Activated effector memory CD4-positive, alpha-beta T cell treated with anti-CD3 and anti-CD28 coated beads, Interleukin-2, amount 50 U/mL, for 16 hours (primary cell): Measurements from ENCODE around the gene LXN.
"Not testable (repeated sequence)": the region's sequence is repeated elsewhere in the genome, so short reads cannot be mapped to it uniquely, and the experiment has no call there.

ENCODE experiments used
- DNase-seq: peaks from one replicate; pipeline ENCODE4 v3.0.0-alpha.2; 2020

The LXN gene, protein sequence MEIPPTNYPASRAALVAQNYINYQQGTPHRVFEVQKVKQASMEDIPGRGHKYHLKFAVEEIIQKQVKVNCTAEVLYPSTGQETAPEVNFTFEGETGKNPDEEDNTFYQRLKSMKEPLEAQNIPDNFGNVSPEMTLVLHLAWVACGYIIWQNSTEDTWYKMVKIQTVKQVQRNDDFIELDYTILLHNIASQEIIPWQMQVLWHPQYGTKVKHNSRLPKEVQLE

DNA sequence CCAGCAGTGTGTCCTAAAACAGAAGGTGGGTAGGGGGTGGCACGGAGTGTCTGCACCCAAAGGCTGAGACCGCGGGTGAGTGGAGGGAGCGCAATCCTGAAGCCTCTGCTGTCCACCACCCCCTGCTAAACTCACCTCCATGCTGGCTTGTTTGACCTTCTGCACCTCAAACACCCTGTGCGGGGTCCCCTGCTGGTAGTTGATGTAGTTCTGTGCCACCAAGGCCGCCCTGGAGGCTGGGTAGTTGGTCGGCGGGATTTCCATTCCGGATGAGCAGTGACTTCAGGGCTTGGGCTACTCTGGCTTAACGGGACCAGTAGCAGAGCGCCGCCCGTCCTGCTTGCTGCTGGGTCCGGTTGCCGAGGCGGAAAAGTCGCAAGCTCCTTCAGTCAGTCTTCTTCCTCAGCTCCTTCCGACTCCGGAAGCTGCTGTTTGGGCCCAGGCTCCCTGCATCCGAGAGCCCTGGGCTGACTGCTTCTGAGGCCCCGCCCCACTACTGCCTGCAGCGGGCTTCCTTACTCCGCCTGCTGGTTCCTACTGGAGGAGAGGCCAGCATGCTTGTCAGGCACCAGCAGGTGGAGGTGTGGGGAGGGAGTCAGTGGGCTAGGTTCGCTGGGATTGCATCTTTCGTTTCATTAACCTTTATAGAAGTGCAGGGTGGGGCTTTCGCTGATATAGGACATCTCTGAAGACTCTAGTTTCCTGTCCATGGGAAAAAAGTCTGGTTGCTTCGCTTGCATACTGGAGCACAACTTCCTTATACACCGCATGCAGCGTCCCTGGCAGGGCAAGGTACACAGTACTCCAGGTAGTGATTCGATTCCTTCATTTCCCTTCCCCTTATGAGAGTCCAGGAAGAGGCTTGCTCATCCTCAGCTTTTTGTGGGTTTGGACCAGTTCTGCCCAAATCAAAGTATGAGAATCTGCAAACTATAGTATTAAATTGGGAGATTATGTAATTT lies at the start of gene LXN:
Gene LXN, minus strand, starts transcription at position 434 of the 962 bp plus-strand sequence. Its CDS starts 170 bp downstream, at position 264.
- DNase-seq: peak; percentile 92

- no peak for DNase-seq
Measured at GRCh38 chr3:158722108-158722507, 49.7 kb upstream of the LXN start.

GRCh38 chr3:158718490-158719170 lies 46.2 kb upstream of the LXN start:
- no peak for DNase-seq

- no peak for DNase-seq
Measured at GRCh38 chr3:158717576-158717975, 45.1 kb upstream of the LXN start.

DNA sequence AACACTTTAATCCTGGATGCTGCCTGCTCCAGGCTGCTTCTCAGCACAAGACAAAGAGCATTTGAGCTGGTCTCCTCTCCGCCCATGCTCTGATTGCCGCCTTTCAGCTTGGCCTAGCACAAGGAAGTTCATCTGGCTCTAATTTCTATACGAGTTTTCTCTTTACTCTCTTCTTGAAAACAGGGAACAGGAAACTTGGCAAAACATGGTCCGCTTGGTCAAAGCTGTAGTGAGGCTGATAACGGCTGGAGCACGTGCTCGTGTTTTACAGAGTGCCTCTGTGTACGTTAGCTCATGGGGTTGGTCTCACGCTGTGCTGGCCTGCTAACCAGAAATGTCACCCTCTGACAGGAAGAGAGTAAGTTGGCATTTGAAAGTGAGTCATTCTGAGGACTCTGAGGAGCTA lies 40.6 kb upstream of the LXN start:
- DNase-seq: no peak

DNA sequence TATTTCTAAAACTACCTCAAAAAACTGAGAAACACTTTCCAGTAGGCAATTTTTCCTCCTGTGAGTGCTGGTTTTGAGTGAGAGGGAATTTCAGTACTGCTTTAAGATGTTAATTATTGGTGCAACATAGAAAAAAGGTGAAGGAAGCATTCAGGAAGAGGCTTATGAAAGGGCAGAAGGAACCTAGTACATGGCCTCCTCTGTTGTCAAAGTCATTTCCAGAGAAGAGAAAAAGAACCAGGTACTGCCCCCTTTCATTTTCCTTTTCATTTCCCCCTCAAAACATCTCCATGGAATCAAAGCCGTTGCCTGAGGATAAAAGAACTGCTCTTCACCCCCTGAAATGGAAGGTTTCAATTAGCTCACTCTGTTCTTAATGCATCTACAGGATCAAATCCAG lies 40.0 kb upstream of the LXN start:
- no peak for DNase-seq

- DNase-seq: no peak
Measured at GRCh38 chr3:158711886-158712285, 39.4 kb upstream of the LXN start.

GRCh38 chr3:158710601-158711000 lies 38.2 kb upstream of the LXN start:
- DNase-seq: no peak

DNA sequence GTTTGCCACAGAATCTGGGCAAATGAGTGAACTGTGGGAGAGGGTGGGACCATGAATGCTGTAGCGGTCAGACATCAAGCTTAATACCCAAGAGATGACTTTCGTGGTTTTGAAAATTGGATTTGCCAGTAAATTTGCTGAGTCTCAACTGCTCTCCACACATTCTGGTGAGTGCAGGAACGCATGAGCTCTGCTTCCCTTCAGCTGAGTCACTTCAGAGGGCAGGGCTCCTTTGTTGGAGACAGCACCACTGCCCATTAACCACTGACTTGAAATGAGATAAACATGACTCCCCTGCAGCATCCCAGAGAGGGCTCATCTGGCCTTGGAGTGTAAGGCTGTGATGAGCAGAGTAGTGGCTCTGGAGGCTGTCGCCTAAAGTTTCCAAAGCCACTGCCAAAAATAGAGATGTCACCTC lies 37.2 kb upstream of the LXN start:
- DNase-seq: no peak

GRCh38 chr3:158703566-158703965 lies 31.1 kb upstream of the LXN start:
- DNase-seq: no peak

DNA sequence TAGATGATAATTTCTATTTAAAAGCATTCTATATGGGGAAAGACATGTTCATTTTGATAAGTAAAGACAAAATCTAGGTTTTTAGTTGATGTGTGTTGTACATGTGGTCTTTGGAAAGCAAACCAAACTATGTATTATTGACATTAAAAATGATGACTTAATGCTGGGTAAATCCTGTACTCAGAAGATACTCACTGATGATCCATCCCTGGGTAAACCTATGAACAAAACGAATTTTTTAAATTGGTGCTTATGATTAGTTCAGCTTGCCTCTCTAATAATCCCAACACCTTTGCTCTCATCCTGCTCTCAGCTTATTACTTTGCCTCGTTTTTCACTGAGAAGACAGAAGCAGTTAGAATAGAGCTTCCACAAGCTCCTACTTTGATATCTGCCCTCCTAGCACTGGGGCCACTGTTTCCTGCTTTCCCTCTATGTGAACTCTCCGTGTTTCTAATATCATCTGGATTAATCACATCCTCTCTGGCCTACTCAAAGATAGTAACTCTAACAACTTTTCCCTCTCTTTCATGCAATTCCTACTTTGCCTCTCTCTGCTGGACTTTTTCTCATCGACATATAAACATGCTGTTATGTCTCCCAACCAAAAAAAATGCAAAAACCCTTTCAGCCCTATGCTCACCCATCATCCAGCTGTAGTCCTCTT lies 30.5 kb upstream of the LXN start:
- no peak for DNase-seq

DNA sequence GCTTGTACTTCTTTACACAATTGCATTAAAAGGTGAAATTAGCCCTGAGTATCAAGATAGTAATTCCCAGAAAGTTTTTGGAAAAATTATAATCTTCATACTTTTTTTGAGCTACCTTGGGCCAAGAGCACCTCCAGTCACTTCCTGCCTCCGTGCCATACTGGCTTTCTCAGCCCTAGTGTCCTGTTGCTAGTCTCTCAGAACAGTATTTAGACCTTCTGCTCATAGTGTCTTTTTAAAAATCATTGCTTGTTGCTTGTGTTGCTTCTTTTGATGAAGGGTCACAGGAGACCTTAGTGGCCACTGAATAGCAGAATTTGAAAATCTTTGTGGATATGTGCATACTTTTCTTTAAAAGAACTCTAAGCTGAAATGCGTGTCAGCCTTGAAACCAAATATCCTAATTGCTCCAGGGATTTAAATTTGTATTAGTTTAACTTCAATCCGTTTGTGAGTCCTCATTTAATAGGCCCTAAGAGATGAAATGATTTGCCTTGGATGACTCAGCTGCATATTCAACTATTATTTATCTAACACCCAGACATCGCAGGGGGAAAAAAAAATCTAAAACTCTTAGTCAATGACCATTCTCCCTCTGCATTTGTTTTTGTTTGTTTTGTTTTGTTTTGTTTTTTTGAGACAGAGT lies 29.1 kb upstream of the LXN start:
- no peak for DNase-seq

DNA sequence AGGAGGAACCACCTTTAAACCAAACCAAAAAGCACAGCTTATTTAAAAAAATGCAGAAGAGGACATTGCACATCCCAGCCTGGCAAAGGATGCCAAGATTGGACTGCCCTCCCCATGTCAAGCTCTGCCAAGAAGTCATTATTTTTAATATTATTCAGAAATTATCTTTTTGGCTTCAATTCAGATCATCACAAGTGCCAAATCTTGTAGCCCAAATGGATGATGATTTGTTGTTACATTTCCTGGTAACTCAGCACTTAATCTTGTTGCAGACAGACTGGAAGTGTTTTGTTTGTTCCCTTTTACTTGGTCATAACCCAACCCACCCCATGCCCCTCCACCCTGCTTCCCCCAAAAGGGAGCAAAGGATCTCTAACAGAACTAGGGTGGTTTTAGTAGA lies 28.1 kb upstream of the LXN start:
- no peak for DNase-seq

GRCh38 chr3:158696618-158697017 lies 24.2 kb upstream of the LXN start:
- no peak for DNase-seq

DNA sequence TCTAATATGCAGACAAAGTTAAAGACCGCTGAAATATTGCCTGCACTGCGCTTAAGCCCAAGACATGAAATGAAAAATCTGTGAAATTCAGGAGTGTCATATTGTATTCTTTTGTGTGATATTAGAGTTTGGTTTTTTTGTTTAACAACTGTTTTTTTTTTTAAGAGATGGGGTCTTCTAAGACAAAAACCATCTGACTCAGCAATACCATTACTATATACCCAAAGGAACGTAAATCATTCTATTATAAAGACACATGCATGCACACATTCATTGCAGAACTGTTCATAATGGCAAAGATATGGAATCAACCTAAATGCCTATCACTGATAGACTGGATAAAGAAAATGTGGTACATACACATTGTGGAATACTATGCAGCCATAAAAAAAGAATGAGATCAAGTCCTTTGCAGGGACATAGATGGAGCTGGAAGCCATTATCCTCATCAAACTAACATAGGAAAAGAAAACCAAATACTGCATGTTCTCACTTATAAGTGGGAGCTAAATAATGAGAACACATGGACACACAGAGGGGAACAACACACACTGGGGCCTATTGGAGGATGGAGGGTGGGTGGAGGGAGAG lies 21.5 kb upstream of the LXN start:
- not testable (repeated sequence) for DNase-seq

DNA sequence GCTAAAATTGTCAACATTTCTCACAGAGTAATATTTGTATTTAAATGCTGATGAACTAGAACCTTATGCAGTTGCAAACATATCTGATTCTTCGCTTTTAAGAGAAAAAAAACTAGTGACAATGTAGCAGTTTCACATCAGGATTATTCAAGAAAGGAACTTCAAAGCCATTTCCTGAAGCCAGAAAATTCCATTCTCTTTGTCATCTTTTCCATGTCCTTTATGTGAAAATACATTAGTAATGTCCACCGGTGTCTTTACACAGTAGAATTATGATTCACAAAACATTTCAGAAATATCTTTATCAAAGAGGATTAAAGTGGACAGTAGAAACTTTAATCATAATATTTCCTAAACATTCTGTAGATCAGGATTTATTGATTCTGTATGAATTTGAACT lies 12.7 kb upstream of the LXN start:
- no peak for DNase-seq

- no peak for DNase-seq
Measured at GRCh38 chr3:158683230-158683962, 10.9 kb upstream of the LXN start.

DNA sequence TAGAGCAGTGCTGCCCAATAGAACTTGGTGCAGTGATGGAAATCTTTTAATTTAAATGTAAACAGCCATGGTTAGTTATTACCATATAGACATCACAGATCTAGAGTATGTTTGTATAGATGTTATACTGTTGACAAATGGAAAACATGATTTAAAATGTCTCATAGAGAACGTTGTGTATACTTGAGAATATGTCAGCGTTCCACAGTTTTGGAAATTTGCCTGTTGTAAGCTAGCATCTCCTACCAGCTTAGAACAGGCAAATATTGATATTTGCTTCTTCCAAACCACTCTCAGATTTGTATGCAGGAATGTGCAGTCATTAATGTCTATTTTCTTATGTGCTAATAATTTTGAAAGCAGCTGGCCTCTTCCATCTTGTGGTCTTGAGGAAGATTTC lies 8.4 kb upstream of the LXN start:
- DNase-seq: no peak

DNA sequence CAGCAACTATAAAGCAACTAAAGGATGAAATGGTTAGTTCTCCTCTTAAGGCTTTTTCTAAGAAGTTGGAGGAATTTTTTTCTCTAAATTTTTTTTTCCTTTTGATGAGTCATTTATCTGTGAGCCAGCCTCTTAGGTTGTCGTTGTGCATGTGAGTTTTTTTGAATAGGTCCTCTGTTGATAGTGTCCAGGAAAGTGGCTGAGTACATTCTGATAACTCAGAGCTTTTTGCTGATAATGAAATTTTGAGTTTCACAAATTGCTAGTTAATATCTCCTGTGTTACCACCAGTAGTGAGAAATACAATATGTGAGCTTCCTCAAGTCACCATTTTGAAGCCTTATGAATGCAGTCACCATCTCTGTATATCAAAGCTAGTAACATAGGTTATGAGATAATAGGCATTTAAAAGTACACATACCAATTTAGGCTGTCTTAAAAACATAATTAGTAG lies 7.1 kb upstream of the LXN start:
- DNase-seq: no peak

GRCh38 chr3:158678687-158679086 lies 6.2 kb upstream of the LXN start:
- no peak for DNase-seq

DNA sequence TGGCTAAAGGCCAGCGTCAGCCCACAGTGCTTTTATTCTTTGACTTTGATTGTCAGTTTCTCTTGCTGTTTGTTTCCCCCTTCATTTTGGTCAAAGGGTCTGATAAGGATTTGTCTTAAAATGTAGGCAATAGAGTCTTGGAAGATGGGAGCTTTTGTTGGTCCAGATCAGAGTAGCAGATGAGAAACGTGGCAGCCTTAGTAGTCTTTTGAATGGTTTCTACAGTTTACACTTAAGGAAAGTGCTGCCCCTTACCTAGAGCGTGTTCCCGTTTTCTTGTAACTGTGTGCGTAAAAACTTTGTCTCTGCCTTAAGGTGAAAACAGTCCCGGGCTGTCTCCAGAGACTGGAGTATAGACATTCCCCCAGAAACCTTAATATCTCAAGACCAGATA lies 630 bp downstream of the LXN start:
- DNase-seq: no peak
